GM12873 (cell line): ENCODE measurements around the gene ABCA6.

Experiments
- CTCF ChIP-seq: IDR thresholded peaks from 2 replicates; pipeline ENCODE4 v1.5.1; 2012; ENCODE audit warnings: low read depth, mild to moderate bottlenecking, moderate library complexity, low read length, control low read depth; ENCODE audit not compliant: insufficient read depth; ENCODE audit errors: missing control alignments

The ABCA6 gene

GRCh38 chr17:69057280-69057679, 84.4 kb downstream of the ABCA6 start:
- TF ChIP-seq CTCF = no peak

- no peak for TF ChIP-seq CTCF
These were observed 85.4 kb downstream of the ABCA6 start for GRCh38 chr17:69056179-69056823.

GRCh38 chr17:69055334-69055733, 86.4 kb downstream of the ABCA6 start:
- TF ChIP-seq CTCF = no peak

GRCh38 chr17:69050999-69051775, 90.5 kb downstream of the ABCA6 start:
- no peak for TF ChIP-seq CTCF

- no peak for TF ChIP-seq CTCF
These were observed 93.1 kb downstream of the ABCA6 start for GRCh38 chr17:69048634-69049033.

- TF ChIP-seq CTCF = no peak
These were observed 94.1 kb downstream of the ABCA6 start for GRCh38 chr17:69047368-69048263.
